NCI-H1417 treated with DMSO at 0.1 percent for 48 hours (cell line): Measurements from ENCODE around the gene HEATR9.
"Not testable (repeated sequence)": the region's sequence is repeated elsewhere in the genome, so short reads cannot be mapped to it uniquely, and the experiment has no call there.

Source experiments
- DNase-seq: peaks from one replicate; lab custom pipeline; 2025; lab: John Stamatoyannopoulos, UW

HEATR9 gene

DNA sequence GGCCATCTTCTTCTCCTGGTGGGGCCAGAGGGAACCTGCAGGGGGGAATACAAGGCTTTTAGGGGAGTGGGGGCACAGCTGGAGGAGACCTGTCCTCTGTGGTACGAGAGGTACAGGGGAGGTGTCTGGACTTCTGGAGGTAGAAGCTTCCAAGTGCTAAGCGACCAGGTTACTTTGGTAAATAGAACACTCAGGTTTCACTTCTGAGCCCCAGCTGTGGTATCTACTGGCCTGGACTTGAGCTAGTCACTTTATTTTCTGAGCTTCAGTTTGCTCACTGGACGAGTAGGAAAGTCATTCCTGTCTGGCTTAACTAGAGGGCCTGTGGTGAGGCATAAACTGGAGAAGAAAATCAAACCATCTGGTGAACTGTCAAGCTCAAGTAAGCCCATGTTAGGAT lies at the start of gene HEATR9:
HEATR9 (minus strand) TSS at position 155 of the 400 bp plus-strand sequence; CDS start at position 6, 149 bp downstream.
- no peak for DNase-seq

- no peak for DNase-seq
These were observed 49.0 kb upstream of the HEATR9 start for GRCh38 chr17:35917519-35918213.

- no peak for DNase-seq
These were observed 46.7 kb upstream of the HEATR9 start for GRCh38 chr17:35915153-35915964.

DNA sequence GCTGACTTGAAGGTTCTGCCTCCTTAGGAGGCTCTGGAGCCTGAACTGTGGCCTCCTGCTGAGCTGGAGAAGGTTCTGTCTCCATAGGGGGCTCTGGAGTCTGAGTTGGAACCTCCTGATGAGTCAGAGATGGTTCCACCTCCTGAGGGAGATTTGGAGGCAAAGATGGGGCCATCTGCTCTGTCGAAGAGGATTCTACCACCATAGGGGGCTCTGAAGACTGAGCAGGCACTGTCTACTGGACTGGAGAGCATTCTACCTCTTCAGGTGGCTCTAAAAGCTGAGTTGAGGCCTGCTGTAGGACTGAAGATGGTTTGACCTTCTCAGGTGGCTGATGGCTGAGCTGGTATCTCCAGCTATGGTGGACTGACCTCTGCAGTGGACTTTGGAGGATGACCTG lies 45.7 kb upstream of the HEATR9 start:
- DNase-seq, result no peak

- DNase-seq, result no peak
These were observed 44.9 kb upstream of the HEATR9 start for GRCh38 chr17:35913609-35914008.

- no peak for DNase-seq
These were observed 44.3 kb upstream of the HEATR9 start for GRCh38 chr17:35912942-35913341.

DNA sequence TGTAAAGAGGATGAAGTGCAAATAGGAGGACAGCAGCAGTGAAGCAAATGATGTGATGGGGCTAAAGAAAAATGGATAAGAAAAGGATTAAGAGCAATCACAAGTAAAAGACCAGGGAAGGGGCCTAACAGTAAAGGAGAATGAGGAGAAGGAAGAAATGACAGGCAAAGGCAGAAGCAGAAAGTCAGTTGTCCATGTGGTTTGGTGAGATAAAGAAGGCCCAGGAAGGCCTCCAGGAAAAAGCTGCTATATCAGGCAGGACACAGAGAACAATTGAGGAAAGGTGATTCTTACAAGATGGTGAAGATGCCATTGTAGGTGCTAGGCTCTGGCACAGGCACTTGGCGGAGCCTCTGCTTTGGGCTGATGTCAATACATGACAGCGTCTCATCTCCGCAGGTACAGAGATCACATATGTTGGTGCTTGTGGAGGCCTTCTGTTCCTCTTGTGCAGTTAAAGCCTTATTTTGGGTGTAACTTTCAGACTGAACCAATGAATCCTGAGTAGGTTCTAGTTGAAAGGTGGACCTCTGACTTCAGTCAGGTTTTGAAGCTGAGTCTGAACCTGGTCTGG lies 43.7 kb upstream of the HEATR9 start:
- DNase-seq, result no peak

GRCh38 chr17:35909408-35909807 lies 40.7 kb upstream of the HEATR9 start:
- no peak for DNase-seq

- DNase-seq, result no peak
These were observed 39.0 kb upstream of the HEATR9 start for GRCh38 chr17:35907691-35908090.

DNA sequence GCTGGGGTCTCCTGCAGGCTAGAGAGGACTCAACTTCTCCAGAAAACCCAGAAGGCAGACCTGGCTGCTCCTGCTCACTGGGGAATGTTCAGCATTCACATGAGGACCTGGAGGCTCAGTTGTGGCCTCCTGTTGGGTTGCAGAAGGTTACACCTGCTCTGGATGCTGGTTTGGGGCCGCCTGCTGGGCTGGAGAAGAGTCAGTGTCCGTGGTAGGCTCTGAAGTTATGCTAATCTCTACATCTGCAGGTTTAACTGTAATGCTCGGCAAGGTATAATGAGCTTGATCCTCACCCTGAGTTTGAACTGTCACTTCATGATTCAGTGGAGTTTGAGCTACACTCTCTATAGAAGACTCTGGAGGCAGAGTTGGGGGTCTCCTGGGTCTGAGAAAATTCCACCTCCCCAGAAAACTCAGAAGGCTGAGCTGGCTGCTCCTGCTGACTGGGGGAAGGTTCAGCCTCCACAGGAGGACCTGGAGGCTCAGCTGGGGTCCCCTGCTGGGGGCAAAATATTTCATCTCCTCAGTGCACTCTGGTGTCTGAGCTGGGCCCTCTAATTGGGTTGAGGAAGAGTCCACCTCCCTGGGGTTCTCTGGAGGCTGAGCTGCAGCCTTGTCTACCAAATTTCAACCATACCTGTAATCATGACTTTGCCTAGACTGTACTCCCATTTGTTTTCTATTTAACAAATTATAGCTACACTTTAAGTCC lies 38.4 kb upstream of the HEATR9 start:
- DNase-seq, result no peak

DNA sequence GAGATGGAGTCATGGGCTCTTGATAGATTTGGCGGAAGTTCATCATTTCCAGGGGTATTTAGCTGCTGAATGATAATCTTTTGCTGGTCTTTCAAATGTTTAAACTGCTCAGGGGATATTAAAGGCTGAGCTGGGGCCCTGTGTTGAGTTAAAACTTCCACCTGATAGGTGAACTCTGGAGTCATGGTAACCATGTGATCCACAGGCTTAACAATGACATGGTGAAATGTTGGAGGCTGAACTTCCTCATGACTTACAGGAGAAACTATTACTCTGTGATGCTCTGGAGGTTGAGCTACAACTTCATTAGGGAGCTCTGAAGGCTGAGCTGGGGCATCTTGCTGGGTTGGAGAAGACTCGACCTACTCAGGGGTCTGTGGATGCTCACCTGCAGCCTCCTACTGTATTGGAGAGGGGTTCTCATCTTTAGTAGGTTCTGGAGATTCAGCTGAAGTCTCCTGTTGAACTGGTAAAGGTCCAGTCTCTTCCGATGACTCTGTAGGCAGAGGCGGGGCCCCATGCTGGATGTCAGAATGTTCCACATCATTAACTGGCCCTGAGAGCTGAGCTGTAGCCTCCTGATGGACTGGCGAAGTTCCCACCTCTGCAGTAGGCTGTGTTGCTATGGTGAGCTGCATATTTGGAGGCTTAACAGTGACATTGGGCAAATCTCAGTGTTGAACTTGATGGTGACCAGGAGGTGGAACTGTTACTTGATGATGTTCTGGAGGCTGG lies 37.7 kb upstream of the HEATR9 start:
- no peak for DNase-seq

- DNase-seq, result no peak
These were observed 34.8 kb upstream of the HEATR9 start for GRCh38 chr17:35903451-35903850.

DNA sequence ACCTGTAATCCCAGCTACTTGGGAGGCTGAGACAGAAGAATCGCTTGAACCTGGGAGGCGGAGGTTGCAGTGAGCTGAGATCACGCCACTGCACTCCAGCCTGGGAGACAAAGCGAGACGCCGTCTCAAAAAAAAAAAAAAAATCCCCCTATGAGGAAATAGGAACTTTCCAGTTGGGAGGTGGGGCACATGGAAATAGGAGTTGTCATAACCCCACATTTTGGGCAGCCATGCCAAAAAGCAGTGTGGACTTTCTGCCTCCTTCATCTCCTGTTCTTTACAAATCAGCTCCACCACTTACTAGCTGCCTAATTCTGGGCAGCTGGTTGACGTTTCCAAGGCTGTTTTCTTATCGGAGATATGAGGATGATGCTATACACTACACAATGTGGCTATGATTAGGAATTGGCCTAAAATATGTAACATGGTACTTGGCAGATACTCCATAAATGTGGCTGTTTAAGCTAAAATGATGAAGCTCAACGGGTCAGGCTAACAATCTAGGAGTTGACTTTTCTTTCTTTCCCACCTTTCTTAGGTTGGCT lies 33.0 kb upstream of the HEATR9 start:
- no peak for DNase-seq

GRCh38 chr17:35900708-35901480 lies 32.2 kb upstream of the HEATR9 start:
- no peak for DNase-seq

- DNase-seq, result no peak
These were observed 31.6 kb upstream of the HEATR9 start for GRCh38 chr17:35900280-35900679.

DNA sequence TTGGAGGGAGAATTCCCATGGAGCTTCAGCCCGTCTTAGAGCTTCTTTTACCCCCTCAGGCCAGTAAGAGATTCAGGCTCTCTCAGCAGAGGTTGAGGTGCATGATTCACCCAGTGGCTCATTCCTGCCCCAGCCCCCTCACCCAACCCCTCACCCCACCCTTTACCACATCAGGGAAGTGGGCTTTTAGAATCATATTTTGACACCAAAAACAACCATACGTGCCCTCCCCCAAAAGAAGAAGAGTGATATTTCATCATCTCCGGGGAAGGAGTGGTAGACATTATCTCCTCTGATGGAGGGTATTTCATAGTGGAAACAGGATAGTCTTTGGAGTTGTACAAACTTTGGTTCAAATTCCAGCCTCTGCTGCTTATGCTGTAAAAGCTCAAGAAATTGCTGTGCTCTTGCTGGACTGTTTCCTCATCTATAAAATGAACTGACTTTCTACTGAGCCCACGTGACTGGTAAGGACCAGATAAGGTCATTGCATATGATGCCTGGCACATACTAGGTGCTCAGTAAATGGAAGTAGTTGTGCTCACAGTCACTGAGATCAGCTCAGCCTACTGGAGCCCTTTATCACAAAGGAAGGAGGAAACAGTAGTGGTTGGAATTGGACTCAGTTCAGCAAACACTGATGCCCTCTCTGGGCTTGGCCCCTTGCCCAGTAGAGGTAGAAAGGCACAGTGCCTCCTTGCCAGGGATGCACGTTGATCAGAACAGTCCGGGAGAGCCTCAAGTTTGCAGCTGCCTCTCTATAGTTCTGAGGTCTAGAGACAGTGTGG lies 29.8 kb upstream of the HEATR9 start:
- DNase-seq, result no peak

DNA sequence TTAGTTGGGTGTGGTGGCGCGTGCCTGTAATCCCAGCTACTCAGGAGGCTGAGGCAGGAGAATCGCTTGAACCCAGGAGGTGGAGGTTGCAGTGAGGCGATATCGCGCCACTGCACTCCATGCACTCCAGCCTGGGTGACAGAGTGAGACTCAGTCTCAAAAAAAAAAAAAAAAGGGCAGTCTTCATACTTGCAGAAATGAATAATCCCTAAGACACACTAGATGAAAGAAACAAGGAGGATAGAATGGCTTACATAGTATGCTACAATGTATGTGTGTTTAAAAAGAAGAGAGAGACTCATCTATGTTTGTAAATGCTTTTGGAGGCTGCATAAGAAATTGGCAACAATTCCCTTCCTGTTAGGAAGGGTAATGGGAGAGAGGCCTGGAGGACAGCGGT lies 29.1 kb upstream of the HEATR9 start:
- not testable (repeated sequence) for DNase-seq

DNA sequence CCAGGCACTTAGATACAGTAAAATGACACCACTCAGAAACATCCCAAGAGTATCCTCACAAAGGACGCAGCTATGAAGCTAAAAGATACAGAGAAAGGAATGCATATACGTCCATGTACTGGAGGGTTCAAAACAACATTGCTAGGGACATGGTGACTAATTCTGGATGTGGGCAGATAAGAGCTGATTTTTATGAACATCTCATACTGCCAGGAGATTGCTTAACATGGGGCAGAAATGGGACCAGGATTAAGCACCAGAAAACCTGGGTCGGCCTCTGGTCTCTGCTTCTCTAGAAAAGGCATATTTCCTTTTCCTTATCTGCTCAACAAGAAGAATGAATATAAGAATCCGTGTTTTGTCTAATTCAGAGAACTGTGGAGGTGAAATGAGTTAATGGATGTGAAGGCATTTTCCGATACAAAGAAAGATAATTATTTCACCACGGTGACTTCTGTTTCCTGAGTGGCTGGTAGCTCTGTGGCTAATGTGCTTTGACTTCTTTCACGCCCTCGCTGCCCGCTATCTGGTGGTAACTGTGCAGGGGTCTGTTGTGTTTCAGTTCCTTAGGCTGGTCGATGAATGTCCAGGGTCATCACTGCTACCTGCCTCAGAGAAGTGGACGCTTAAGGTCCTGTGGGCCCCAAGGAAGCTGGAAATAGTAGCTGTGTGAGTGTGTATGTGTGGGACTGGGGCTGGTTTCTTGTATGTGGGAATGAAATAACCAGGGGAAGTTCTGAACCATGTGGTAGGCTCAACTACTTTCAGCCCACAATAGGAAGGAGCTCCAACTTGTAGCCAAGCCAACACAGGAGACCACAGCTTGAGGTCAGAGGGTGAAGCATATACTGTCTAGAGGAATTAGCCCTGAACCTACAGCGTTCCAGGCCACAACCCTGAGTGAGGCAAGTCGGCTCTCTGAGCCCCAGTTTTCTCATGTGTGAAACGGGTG lies 27.2 kb upstream of the HEATR9 start:
- DNase-seq, result no peak

DNA sequence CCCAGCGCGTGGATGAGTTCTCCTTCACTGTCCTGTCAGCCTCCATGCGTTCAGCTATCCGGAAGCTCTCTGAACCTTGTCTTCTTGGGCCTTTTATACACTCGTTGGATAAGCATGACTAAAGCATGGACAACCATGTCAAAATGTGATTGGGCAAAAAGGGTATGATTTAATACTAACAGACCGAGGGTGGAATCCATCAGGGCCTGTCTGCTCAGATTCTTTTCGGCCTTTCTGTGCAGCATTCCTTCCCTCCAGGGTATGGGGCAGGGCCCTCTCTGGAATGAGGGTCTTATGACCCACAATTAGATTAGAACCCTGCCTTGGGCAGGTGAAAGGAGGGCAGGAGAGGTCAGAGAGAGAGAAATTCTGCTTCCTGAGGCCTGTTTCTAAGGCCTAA lies 25.5 kb upstream of the HEATR9 start:
- DNase-seq, result no peak
